CD4-positive, alpha-beta T cell (primary cell): Measurements from ENCODE around the gene ATP2B2. TPM values are rescaled to one million over a fixed set of nuclear protein-coding genes. Genes with fewer than 3 reads are reported as not detected.

ENCODE experiments used
- ATAC-seq: fragments of 200-7000 bp; cut with Tn5 transposase; one replicate; pipeline ENCODE4 v1.10.0; 2022; ENCODE audit warnings: mild to moderate bottlenecking; ENCODE audit not compliant: poor library complexity
- CTCF ChIA-PET: fragments of 350-600 bp; sonication (Branson Sonifier 250); formaldehyde crosslinking; loops from one replicate; lab custom pipeline; 2021; ENCODE audit warnings: antibody characterized with exemption, inconsistent platforms; lab: Charles Lee
- POLR2A ChIA-PET: fragments of 350-600 bp; sonication (Branson Sonifier 250); formaldehyde crosslinking; loops from one replicate; lab custom pipeline; 2021; ENCODE audit warnings: antibody characterized with exemption, inconsistent platforms; lab: Charles Lee
- DNase-seq, 14 experiments: peaks; one replicate each; pipeline ENCODE4 v3.0.0-alpha.2; 2013 to 2020; ENCODE audit warnings: mixed read lengths in 2 of 14
- H3K27ac ChIP-seq, 2 donors: one replicate each; pipeline versions ENCODE4 v1.5.1 to v1.7.0; 2013; ENCODE audit warnings: low read length in 2 of 2, low read depth in 1 of 2, mild to moderate bottlenecking in 1 of 2
- H3K27me3 ChIP-seq, 2 experiments: 1 replicate in 1 of 2; 2 replicates in 1 of 2; pipeline versions ENCODE4 v1.6.1 to v1.7.0; 2013; ENCODE audit warnings: low read length in 2 of 2, control low read depth in 1 of 2, mild to moderate bottlenecking in 1 of 2, moderate library complexity in 1 of 2; ENCODE audit not compliant: insufficient read depth in 2 of 2, control insufficient read depth in 1 of 2
- H3K36me3 ChIP-seq: one replicate; pipeline ENCODE4 v1.6.1; 2013; ENCODE audit warnings: low read length, control low read depth; ENCODE audit not compliant: insufficient read depth
- H3K4me1 ChIP-seq: one replicate; pipeline ENCODE4 v1.6.1; 2013; ENCODE audit warnings: low read length, control low read depth; ENCODE audit not compliant: insufficient read depth
- H3K4me3 ChIP-seq: one replicate; pipeline ENCODE4 v1.5.1; 2013; ENCODE audit warnings: mild to moderate bottlenecking, low read length, moderate library complexity
- H3K9me3 ChIP-seq, 2 experiments: 1 replicate in 1 of 2; 2 replicates in 1 of 2; pipeline versions ENCODE4 v1.6.1 to v1.7.0; 2013; ENCODE audit warnings: low read length in 2 of 2, mild to moderate bottlenecking in 2 of 2, control low read depth in 1 of 2, moderate library complexity in 1 of 2; ENCODE audit not compliant: control insufficient read depth in 1 of 2, insufficient read depth in 1 of 2
- H3K27ac Mint-ChIP-seq: one replicate; pipeline ENCODE4 v1.8.0; 2020; ENCODE audit warnings: mixed read lengths
- H3K27me3 Mint-ChIP-seq: one replicate; pipeline ENCODE4 v1.8.0; 2021; ENCODE audit warnings: mixed read lengths
- H3K36me3 Mint-ChIP-seq: one replicate; pipeline ENCODE4 v1.8.0; 2021; ENCODE audit warnings: low read depth, mixed read lengths
- H3K4me1 Mint-ChIP-seq: one replicate; pipeline ENCODE4 v1.8.0; 2021; ENCODE audit warnings: low read depth, mixed read lengths
- H3K4me3 Mint-ChIP-seq: one replicate; pipeline ENCODE4 v1.8.0; 2020; ENCODE audit warnings: mild to moderate bottlenecking, mixed read lengths
- H3K9me3 Mint-ChIP-seq: one replicate; pipeline ENCODE4 v1.8.0; 2020; ENCODE audit warnings: mixed read lengths
- CTCF ChIP-seq: fragments of 200-600 bp; IDR thresholded peaks from one replicate; pipeline ENCODE4 v1.8.0; 2022; ENCODE audit warnings: antibody characterized with exemption, mild to moderate bottlenecking
- intact Hi-C, 2 experiments: fragments of 100-400 bp; cut with DNase I in 1 of 2; cut with micrococcal nuclease in 1 of 2; formaldehyde crosslinking; loops; one replicate each; pipeline versions ENCODE4 v1.15.1 to v1.9.0; 2023 to 2025; cut with DNase I, micrococcal nuclease
- total RNA-seq, 174 experiments: library from RNA in 2 of 174; stranded (reverse) in 2 of 174; gene quantifications; one replicate each; pipeline ENCODE4 v1.2.3 and lab custom pipeline; 2021 to 2026

ATP2B2 gene
- total RNA-seq, 2 experiments from 2014 or later = not detected

GRCh38 chr3:10356461-10356981 lies 148.9 kb downstream of the ATP2B2 start:
- no peak overlapping the region for H3K27ac Mint-ChIP-seq
- CTCF ChIA-PET = no interaction called here
- TF ChIP-seq CTCF = no peak

GRCh38 chr3:10354361-10355015 lies 150.9 kb downstream of the ATP2B2 start:
- H3K27me3 Mint-ChIP-seq = no peaks in the 10 kb centered on the region
- ATAC-seq (no peak), DNase-seq (no peak)
- H3K9me3 Mint-ChIP-seq = no peaks in the 10 kb centered on the region
- peaks cover 0 to 3% of the 10 kb centered on the region in 2 experiments for H3K27me3 ChIP-seq
- H3K4me1 Mint-ChIP-seq = peaks cover 9% of the 10 kb centered on the region
- no peak overlapping the region for H3K27ac Mint-ChIP-seq
- H3K36me3 ChIP-seq = no peaks in the 10 kb centered on the region
- no peak overlapping the region for H3K4me3 ChIP-seq
- TF ChIP-seq CTCF = no peak
- CTCF ChIA-PET = no interaction called here
- POLR2A ChIA-PET = no interaction called here
- H3K36me3 Mint-ChIP-seq = no peaks in the 10 kb centered on the region
- peaks cover 7% of the 10 kb centered on the region for H3K4me1 ChIP-seq
- intact Hi-C loops = no loop called here
- no peak overlapping the region for H3K27ac ChIP-seq
- H3K9me3 ChIP-seq = no peaks in the 10 kb centered on the region
- H3K4me3 Mint-ChIP-seq = no peak overlapping the region

More at GRCh38 chr3:10356461-10356981, 148.9 kb downstream of the ATP2B2 start:
- Mint-ChIP-seq H3K9me3 (no peaks in the 10 kb centered on the region), H3K4me1 (peaks cover 9% of the 10 kb centered on the region), H3K27me3 (peaks cover 3% of the 10 kb centered on the region), H3K4me3 (no peak overlapping the region), H3K36me3 (no peaks in the 10 kb centered on the region)
- Histone ChIP-seq H3K27me3 (peaks cover 0 to 3% of the 10 kb centered on the region in 2 experiments), H3K27ac (no peak overlapping the region), H3K36me3 (no peaks in the 10 kb centered on the region), H3K9me3 (peaks cover 0 to 6% of the 10 kb centered on the region in 2 experiments), H3K4me3 (no peak overlapping the region), H3K4me1 (peaks cover 7% of the 10 kb centered on the region)
- intact Hi-C loops = no loop called here
- DNase-seq (no peak), ATAC-seq (no peak)
- POLR2A ChIA-PET = no interaction called here

GRCh38 chr3:10353661-10354360 lies 151.6 kb downstream of the ATP2B2 start:
- no peaks in the 10 kb centered on the region for H3K36me3 Mint-ChIP-seq
- ATAC-seq (no peak), DNase-seq (no peak)
- no peaks in the 10 kb centered on the region for H3K9me3 Mint-ChIP-seq
- no peak overlapping the region for H3K27ac Mint-ChIP-seq
- peaks cover 7% of the 10 kb centered on the region for H3K4me1 ChIP-seq
- peaks cover 0 to 3% of the 10 kb centered on the region in 2 experiments for H3K27me3 ChIP-seq
- no peak for TF ChIP-seq CTCF
- H3K9me3 ChIP-seq = no peaks in the 10 kb centered on the region
- no peak overlapping the region for H3K27ac ChIP-seq
- H3K36me3 ChIP-seq = no peaks in the 10 kb centered on the region
- ChIA-PET POLR2A (no interaction called here), CTCF (no interaction called here)
- no peak overlapping the region for H3K4me3 Mint-ChIP-seq
- intact Hi-C loops = no loop called here
- peaks cover 9% of the 10 kb centered on the region for H3K4me1 Mint-ChIP-seq
- H3K27me3 Mint-ChIP-seq = no peaks in the 10 kb centered on the region
- H3K4me3 ChIP-seq = no peak overlapping the region
